Mucosa of descending colon (tissue), 3 donors: ENCODE measurements around the gene HOXC6. TPM values are rescaled to one million over a fixed set of nuclear protein-coding genes. Genes with fewer than 3 reads are reported as not detected.

Experiments used
- ATAC-seq: fragments of 200-7000 bp; cut with Tn5 transposase; one replicate; pipeline ENCODE4 v1.9.1; 2020; ENCODE audit warnings: mild to moderate bottlenecking, moderate library complexity
- DNase-seq, 3 donors: peaks; one replicate each; pipeline ENCODE4 v3.0.0-alpha.2; 2020
- H3K36me3 ChIP-seq: fragments of 200-600 bp; one replicate; pipeline ENCODE4 v1.8.0; 2021; ENCODE audit warnings: low read depth, mild to moderate bottlenecking
- H3K4me1 ChIP-seq: fragments of 200-600 bp; one replicate; pipeline ENCODE4 v1.8.0; 2021; ENCODE audit warnings: low read depth, mild to moderate bottlenecking
- H3K4me3 ChIP-seq: fragments of 200-600 bp; one replicate; pipeline ENCODE4 v1.8.0; 2021; ENCODE audit warnings: mild to moderate bottlenecking
- H3K9me3 ChIP-seq: fragments of 200-600 bp; one replicate; pipeline ENCODE4 v1.8.0; 2021; ENCODE audit warnings: mild to moderate bottlenecking
- intact Hi-C, 2 donors: fragments of 100-400 bp; cut with DNase I in 1 of 2; cut with micrococcal nuclease in 1 of 2; formaldehyde crosslinking; loops; one replicate each; pipeline versions ENCODE4 v1.11.0 to v1.11.1; 2022; cut with DNase I, micrococcal nuclease
- total RNA-seq, 3 donors: library from RNA; stranded (reverse); fragmentation: NEBNext Ultra II Directional in 2 of 3; extraction: Animal tissue kit (Norgen Biotek cat#: 25700) in 2 of 3; gene quantifications; one replicate each; pipeline versions ENCODE4 v1.2.1 to v1.2.4, GENCODE V29; 2021 to 2023
- TF ChIP-seq, protein P1 (sequence below): fragments of 200-600 bp; IDR thresholded peaks from one replicate; pipeline ENCODE4 v1.8.0; 2022; ENCODE audit warnings: antibody characterized with exemption, mild to moderate bottlenecking
- donor health status: DM: no; HTN: no; CAD: no; lungs with moderate emphysema.
- donor health status: DM: no; HTN: no; CAD: no.
- donor health status: DM: no; HTN: yes; CAD: no.

The HOXC6 gene
- total RNA-seq, 3 donors from 2014 or later: 0.22 to 0.32 TPM; not detected in 1

- Histone ChIP-seq H3K4me1 (peaks cover 32% of the 10 kb centered on the region), H3K9me3 (no peaks in the 10 kb centered on the region), H3K36me3 (no peaks in the 10 kb centered on the region), H3K4me3 (no peak overlapping the region)
- TF ChIP-seq, protein P1, sequence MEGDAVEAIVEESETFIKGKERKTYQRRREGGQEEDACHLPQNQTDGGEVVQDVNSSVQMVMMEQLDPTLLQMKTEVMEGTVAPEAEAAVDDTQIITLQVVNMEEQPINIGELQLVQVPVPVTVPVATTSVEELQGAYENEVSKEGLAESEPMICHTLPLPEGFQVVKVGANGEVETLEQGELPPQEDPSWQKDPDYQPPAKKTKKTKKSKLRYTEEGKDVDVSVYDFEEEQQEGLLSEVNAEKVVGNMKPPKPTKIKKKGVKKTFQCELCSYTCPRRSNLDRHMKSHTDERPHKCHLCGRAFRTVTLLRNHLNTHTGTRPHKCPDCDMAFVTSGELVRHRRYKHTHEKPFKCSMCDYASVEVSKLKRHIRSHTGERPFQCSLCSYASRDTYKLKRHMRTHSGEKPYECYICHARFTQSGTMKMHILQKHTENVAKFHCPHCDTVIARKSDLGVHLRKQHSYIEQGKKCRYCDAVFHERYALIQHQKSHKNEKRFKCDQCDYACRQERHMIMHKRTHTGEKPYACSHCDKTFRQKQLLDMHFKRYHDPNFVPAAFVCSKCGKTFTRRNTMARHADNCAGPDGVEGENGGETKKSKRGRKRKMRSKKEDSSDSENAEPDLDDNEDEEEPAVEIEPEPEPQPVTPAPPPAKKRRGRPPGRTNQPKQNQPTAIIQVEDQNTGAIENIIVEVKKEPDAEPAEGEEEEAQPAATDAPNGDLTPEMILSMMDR: no peak
- peak in 1 of 3 donors; percentile 22 for DNase-seq
- peak; percentile 8 for ATAC-seq
- intact Hi-C loops: no loop called here
Observed at GRCh38 chr12:53997204-53998109, 30.8 kb upstream of the HOXC6 start.

- Histone ChIP-seq H3K4me1 (peaks cover 32% of the 10 kb centered on the region), H3K36me3 (no peaks in the 10 kb centered on the region), H3K9me3 (no peaks in the 10 kb centered on the region), H3K4me3 (no peak overlapping the region)
- ATAC-seq: no peak
- intact Hi-C loops: no loop called here
- peak in 1 of 3 donors; percentile 8 for DNase-seq
- TF ChIP-seq, protein P1: no peak
Observed at GRCh38 chr12:53998110-53998899, 29.9 kb upstream of the HOXC6 start.

- Histone ChIP-seq H3K4me1 (peaks cover 30% of the 10 kb centered on the region), H3K4me3 (no peak overlapping the region), H3K9me3 (no peaks in the 10 kb centered on the region), H3K36me3 (no peaks in the 10 kb centered on the region)
- intact Hi-C loops: no loop called here
- TF ChIP-seq, protein P1: no peak
- ATAC-seq (no peak), DNase-seq (peak in 1 of 3 donors; percentile 15)
Observed at GRCh38 chr12:53998900-53999236, 29.4 kb upstream of the HOXC6 start.

- no peaks in the 10 kb centered on the region for H3K9me3 ChIP-seq
- ATAC-seq (no peak), DNase-seq (peak in 1 of 3 donors; percentile 20)
- intact Hi-C loops: no loop called here
- no peak overlapping the region for H3K4me3 ChIP-seq
- H3K4me1 ChIP-seq: peaks cover 23% of the 10 kb centered on the region
- H3K36me3 ChIP-seq: no peaks in the 10 kb centered on the region
- TF ChIP-seq, protein P1: no peak
Observed at GRCh38 chr12:53999559-54000115, 28.6 kb upstream of the HOXC6 start.

- Histone ChIP-seq H3K4me1 (peaks cover 16% of the 10 kb centered on the region), H3K9me3 (no peaks in the 10 kb centered on the region), H3K36me3 (no peaks in the 10 kb centered on the region), H3K4me3 (no peak within 1 kb of the TSS)
- DNase-seq (peak in 1 of 3 donors; percentile 36), ATAC-seq (no peak)
- intact Hi-C loops: no loop called here
- TF ChIP-seq, protein P1: no peak
Observed at GRCh38 chr12:54000116-54001114, 27.8 kb upstream of the HOXC6 start, which contains the start of gene HOXC9. TSS of gene HOXC9 (plus strand) at chr12:54000161. CDS start at chr12:54000189, 28 bp downstream.
